ENCODE results near the gene LILRB5. TPM values are rescaled to one million over a fixed set of nuclear protein-coding genes. Genes with fewer than 3 reads are reported as not detected.
A peak's percentile ranks its signal among the peaks of the same experiment; 100 is the strongest.

LILRB5 gene
- total RNA-seq, 2 experiments from 2014 or later, result not detected

GRCh38 chr19:54211235-54211634, 45.8 kb downstream of the LILRB5 start:
- intact Hi-C loops (cut with micrococcal nuclease), result no loop called here
- peaks cover 52% of the 10 kb centered on the region for H3K36me3 Mint-ChIP-seq (ENCODE audit: low read depth)
- POLR2A ChIA-PET, result interaction anchor here (0.9 to 16.5 kb wide), 3 partner anchors 17 to 1046 kb away, joined by 3 to 419 read pairs (median 4); partner anchors contain the start of genes MBOAT7, RPS9 and TSEN34
- no peaks in the 10 kb centered on the region for H3K27me3 Mint-ChIP-seq
- no peak for TF ChIP-seq CTCF (IDR thresholded peaks at IDR 0.05)
- ATAC-seq (no peak), DNase-seq (no peak)
- peaks cover 51% of the 10 kb centered on the region for H3K4me1 Mint-ChIP-seq (ENCODE audit: low read depth)
- H3K27ac Mint-ChIP-seq, result peak overlapping the region; percentile 49
- CTCF ChIA-PET, result interaction anchor here (0.9 to 1.6 kb wide), 4 partner anchors 13 to 55 kb away, joined by 3 to 6 read pairs (median 4); no protein-coding TSS in a partner anchor
- no peak overlapping the region for H3K4me3 Mint-ChIP-seq
- H3K9me3 Mint-ChIP-seq, result peaks cover 1% of the 10 kb centered on the region

DNA sequence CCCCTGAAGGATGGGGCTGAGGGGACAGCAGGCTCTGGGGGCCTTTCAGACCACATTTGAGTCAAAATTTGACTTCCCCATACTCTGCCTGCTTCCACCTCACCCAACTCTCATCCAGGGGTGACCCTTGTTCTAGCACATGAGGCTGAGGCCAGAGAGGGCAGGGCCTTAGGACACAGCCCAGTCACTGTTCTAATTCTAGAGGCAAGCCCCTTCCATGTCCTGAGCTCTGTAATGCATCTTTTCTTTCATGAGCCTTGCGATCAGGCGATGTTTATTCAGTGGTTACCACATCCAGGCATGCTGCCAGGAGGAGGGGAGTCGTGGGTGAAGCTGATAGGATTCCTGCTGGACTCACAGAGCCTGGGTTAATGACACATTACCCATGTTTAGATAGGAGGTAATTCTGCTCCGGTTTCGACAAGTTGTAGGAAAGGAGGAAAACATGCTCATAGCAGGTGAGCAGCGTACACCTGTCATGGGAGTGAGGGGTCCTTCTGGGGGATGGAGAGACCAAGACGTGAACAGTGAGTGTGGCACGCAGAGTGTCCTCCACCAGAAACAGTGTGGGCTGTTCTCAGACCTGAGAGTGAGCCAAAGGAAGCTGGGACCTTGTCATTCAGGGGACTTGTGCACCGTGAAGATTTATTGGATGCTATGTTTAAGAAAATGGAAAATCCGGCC, 47.1 kb downstream of the LILRB5 start:
- CTCF ChIA-PET, result interaction anchor here (1.1 to 1.6 kb wide), 2 partner anchors 21 to 42 kb away, joined by 5 to 6 read pairs; partner anchors contain the start of gene MBOAT7
- DNase-seq (peak; percentile 52), ATAC-seq (no peak)
- Mint-ChIP-seq H3K27me3 (no peaks in the 10 kb centered on the region), H3K27ac (peak overlapping the region; percentile 49), H3K9me3 (peaks cover 1% of the 10 kb centered on the region), H3K4me3 (no peak overlapping the region), H3K36me3 (ENCODE audit: low read depth) (peaks cover 60% of the 10 kb centered on the region), H3K4me1 (ENCODE audit: low read depth) (peaks cover 63% of the 10 kb centered on the region)
- intact Hi-C loops (cut with micrococcal nuclease), result no loop called here
- TF ChIP-seq CTCF (IDR thresholded peaks at IDR 0.05), result no peak
- POLR2A ChIA-PET, result interaction anchor here (1.0 to 16.5 kb wide), 4 partner anchors 15 to 57 kb away, joined by 3 to 419 read pairs (median 4); partner anchors contain the start of genes MBOAT7, RPS9 and TSEN34

- TF ChIP-seq CTCF (IDR thresholded peaks at IDR 0.05), result no peak
- intact Hi-C loops (cut with micrococcal nuclease), result no loop called here
- Mint-ChIP-seq H3K27me3 (no peaks in the 10 kb centered on the region), H3K36me3 (ENCODE audit: low read depth) (peaks cover 65% of the 10 kb centered on the region), H3K9me3 (peaks cover 1% of the 10 kb centered on the region), H3K4me3 (no peak overlapping the region), H3K4me1 (ENCODE audit: low read depth) (peaks cover 70% of the 10 kb centered on the region), H3K27ac (peak overlapping the region; percentile 23)
- DNase-seq, result peak; percentile 23
- no peak for ATAC-seq
- ChIA-PET CTCF (interaction anchor here (0.6 to 0.7 kb wide), 2 partner anchors 22 to 182 kb away, joined by 3 read pairs; no protein-coding TSS in a partner anchor), POLR2A (interaction anchor here (1.0 to 16.5 kb wide), 3 partner anchors 15 to 58 kb away, joined by 3 to 419 read pairs (median 4); partner anchors contain the start of genes MBOAT7, RPS9 and TSEN34)
Measured at GRCh38 chr19:54209058-54209810, 47.8 kb downstream of the LILRB5 start.

GRCh38 chr19:54208784-54209057, 48.4 kb downstream of the LILRB5 start:
- Mint-ChIP-seq H3K27ac (peak overlapping the region; percentile 85), H3K36me3 (ENCODE audit: low read depth) (peaks cover 68% of the 10 kb centered on the region), H3K27me3 (no peaks in the 10 kb centered on the region), H3K9me3 (no peaks in the 10 kb centered on the region), H3K4me1 (ENCODE audit: low read depth) (peaks cover 75% of the 10 kb centered on the region), H3K4me3 (peak overlapping the region; percentile 12)
- CTCF ChIA-PET, result interaction anchor here (0.6 to 0.9 kb wide), 3 partner anchors 19 to 182 kb away, joined by 3 read pairs; partner anchors contain the start of gene MBOAT7
- POLR2A ChIA-PET, result interaction anchor here (0.6 to 16.5 kb wide), 7 partner anchors 14 to 208 kb away, joined by 3 to 419 read pairs (median 4); partner anchors contain the start of genes LENG1, MBOAT7, PRPF31 and RPS9
- no peak for TF ChIP-seq CTCF (IDR thresholded peaks at IDR 0.05)
- peak; percentile 26 for DNase-seq
- ATAC-seq, result no peak
- intact Hi-C loops (cut with micrococcal nuclease), result no loop called here

Measured in activated CD8-positive, alpha-beta T cell treated with anti-CD3 and anti-CD28 coated beads for 36 hours (primary cell).